ENCODE data around the gene FHAD1.

The FHAD1 gene

DNA sequence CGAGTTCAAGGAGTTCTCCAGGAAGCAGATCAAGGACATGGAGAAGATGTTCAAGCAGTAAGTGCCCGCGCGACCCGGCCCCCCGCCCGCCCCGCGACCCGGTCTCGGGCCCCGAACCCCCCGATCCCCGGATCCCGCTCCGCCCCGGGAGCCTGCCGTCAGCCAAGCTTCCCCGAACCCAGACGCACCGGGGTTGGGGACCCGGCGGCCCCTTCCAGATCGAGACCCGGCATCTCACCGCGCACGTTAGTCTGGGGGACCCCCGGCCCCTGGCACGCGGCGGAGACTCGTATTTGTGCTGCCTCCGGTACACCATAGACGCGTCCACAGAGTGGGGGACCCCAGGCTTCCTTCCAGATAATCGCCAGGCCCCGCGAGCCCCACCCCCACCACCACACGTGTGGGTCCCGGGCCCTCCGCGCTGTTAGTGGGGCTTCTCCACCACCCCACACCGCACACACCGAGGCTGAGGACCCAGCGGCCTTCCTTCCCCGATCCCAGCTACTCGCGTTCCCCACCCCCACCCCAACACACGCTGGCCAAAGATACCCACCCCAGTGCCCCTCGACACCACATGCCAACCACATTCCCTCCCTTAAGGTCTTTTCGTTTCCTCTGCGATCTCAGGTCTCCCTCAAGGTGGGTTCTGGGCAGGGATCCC, 163.3 kb downstream of the FHAD1 start:
- in situ Hi-C loops (cut with MboI; ENCODE audit: low sequenced_read_pairs), result no loop called here

DNA sequence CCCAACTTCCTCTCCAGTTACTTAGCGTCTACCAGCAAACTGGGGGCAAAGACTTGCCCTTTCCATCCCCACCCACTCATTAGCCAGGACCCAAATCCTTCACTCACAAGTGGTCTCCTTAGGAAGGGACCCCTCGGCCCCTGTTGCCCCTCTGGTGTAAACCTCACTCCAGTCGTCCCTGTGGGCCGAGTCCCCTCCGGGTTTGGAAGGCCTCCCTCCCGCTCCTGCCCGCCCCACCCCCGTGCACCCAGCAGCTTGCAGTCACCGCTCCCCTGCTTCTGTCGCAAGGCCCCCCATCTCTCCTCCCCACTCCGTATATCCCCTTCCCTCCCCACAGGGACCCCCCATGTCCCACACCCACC, 163.8 kb downstream of the FHAD1 start:
- in situ Hi-C loops (cut with MboI; ENCODE audit: low sequenced_read_pairs), result no loop called here

DNA sequence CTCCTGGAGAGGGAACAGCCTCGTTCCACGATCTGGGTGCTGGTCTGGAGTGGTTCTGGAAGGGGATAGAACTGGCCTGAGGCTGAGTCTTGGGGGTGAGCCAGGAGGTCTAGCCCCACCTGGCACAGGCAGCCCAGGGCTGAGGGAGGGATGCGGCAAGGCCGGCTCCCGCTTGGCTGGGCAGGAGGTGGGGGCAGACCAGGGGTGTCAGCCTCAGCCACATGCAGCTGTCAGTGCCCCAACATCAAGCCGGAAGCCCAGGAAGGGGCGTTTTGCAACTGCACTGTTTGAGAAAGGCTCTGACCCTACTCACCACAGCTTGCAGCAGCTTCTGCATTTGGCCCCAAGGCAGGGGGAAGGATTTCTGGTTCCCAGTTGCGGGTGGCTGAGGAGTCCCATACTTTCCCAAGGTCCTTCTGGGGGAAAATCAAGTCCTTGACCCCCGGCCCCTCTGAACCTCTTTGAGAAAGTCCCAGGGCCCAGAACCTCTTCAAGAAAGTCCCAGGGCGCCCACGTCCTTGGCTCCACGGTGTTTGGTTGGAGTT, 164.6 kb downstream of the FHAD1 start:
- in situ Hi-C loops (cut with MboI; ENCODE audit: low sequenced_read_pairs), result no loop called here

DNA sequence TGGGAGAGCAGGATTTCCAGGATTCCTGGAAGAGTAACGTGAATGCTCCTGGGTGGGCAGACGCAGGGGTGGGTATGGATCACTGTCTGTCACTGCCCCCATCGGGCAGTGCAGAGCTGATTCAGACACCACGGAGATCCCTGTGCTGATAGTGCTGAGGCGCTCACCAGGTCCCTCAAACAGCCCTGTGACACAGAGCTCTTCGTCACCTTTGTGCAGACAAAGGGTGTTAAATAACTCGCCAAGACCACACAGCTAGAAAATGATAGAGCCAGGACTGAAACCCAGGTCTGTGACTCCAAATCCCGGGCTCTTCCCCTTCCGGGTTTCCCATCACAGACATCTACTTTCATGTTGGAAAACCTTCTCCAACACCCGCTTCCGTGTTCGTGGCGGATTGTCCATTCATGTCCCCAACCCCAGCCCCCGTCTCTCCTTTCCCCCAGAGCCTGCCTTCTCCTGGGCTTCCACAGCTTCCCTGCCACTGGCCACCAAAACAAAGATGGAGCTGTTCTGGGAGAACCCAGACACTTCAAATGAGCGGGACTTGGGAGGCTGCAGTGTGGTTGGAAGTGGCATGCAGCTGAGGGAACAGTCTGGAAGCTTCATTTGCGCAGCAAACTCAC, 165.3 kb downstream of the FHAD1 start:
- in situ Hi-C loops (cut with MboI; ENCODE audit: low sequenced_read_pairs), result no loop called here

DNA sequence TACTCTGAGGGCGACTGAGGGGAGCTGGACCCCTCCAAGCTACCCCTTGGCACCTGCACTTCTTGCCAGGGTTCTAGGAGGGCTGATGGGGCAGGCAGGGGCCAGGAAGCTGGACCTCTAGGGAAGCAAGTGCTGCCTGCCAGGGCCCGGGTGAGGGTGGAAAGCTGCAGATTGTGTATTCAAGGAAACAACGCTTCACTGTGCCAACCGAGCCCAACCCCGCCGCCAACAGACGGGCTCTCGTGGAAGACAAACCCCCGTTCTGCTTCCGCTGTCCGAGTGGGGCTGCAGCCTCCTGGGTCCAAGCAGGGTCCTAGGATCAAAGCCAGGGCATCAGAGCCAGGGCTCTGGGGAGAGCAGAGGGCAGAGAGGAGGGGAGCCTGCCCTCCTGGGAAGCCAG, 165.8 kb downstream of the FHAD1 start:
- in situ Hi-C loops (cut with MboI; ENCODE audit: low sequenced_read_pairs), result no loop called here

DNA sequence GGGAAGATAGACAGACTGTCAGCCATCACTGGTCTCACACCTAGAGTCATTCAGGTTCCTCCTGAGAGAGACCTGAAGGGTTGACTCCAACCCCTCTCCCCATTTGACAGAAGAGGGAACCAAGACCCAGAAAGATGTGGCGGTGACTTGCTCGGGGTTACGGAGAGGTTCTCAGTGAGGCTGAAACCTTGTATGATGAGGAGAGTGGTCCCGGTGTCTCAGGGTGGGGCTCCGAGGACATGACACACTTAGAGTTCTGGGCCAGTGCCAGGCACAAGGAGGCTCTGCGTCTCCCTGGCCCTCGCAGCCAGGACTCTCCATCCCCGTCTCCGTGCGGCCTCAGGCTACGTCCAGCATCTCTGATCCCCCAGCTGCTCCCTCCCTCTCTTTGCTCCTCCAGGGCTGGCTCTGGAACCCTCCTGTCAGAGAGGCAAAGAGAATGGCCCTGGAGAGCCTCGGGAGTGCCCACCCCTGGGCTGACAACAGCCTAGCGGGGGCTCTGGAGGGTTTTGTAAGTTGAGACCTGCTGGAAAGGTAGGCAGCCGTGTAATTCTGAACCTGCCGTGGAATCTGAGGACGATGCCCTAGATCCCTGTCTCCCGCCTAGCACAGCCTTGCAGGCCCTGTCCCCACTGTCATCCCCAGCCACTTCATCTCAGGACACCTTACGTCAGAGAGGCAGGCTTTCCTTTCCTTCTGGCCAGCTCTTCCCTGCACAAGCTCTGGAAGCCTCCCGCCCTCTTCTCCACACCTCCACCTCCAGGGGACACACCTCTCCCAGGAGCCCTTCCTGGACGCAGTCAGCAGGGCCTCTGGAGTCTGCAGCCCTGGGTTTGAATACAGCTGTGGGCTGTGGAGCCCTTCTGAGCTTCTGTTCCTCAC, 166.8 kb downstream of the FHAD1 start:
- in situ Hi-C loops (cut with MboI; ENCODE audit: low sequenced_read_pairs), result no loop called here

DNA sequence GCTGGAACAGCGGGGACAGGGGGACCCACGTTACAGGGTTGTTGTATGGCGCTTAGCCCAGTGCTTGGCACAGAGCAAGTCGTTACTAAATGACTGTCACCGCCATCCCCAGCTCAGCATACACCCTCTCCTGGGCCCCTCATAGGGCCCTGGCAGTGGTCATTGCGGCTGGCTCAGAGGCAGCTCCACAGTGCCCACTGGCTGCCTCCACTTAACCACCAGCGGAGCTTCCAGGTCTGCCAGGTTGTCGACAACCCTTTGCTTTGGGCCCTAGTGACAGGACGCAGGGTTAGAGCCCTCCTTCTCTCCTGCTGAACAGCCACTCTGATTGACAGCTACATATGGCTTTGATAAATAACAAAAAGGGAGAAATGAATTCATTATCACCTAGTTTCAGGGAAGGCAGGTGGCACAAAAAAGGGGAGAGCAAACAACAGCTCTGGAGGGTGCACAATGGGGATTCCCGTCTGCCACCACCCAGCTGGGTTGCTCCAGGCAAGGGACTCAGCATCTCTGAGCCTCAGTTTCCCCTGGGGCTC, 167.5 kb downstream of the FHAD1 start:
- in situ Hi-C loops (cut with MboI; ENCODE audit: low sequenced_read_pairs), result no loop called here

DNA sequence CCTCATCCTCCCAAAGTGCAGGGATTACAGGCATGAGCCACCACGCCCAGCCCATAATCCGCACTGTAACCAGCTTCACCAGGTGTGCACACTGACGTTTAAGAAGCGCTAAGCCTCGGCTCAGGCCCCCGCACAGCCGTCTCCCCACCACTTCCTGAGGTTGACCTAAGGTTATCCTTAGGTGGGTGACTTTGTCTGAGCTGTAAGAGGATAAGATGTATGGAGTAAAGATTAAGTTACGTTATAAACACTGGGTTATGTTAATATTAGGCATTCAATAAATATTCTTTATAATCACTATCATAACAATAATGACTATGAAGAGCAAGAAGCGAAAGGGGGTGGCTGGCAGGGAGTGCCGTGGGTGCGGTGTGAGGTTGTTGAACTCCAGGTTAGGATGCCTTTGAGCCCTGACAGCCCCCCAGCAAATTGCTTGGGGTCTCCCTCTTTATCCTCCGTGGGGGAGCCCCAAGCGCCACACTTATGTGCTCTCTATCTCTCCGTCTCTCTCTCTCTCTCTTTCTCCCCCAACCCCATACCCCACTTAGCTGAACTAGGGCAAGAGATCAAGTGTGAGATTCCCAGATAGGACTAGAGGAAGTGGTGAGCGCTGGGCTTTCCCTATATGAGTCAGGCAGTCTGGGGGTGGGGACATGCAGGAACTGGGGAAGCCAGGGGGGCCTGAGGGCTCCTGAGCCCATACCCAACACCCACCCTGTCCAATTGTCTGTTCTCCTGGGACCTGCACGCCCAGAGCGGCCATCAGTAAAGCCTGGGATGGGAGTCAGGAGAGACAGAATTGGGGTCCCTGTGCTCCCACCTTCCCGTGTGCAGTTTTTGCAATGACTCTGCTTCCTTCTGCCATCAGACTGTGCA, 170.3 kb downstream of the FHAD1 start:
- in situ Hi-C loops (cut with MboI; ENCODE audit: low sequenced_read_pairs), result no loop called here

DNA sequence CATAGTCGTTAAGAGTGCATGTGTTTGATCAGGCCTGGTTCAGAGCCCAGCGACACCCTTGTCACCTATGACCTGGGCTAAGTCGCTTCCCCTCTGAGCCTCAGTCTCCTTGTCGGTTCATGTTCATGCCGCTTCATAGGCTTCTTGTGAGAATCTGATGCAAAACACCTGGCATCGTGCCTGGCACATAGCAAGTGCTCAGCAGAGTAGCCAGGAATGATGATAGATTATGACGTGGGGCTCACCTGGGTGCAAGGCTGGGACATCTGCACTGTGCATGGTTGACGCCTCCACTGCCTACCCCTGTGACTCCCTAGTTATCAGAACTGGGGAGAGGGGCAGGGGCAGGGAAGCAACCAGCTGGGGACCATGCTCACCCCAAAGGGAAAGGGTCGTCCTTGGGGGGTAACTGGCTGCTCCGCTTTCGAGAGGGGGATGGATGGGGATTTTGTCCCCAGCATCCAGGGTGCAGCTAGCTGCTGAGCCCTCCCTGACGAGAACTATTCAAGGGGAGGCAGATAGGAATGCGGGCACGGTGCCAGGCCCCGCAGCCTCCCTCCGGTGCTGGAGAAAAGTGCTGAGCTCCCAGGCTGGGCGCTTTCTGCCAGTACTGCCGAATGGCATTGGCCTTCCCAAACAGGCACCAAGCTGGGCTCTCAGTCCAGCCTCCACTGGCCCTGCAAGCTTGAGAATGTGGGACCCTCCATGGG, 171.9 kb downstream of the FHAD1 start:
- in situ Hi-C loops (cut with MboI; ENCODE audit: low sequenced_read_pairs), result no loop called here

DNA sequence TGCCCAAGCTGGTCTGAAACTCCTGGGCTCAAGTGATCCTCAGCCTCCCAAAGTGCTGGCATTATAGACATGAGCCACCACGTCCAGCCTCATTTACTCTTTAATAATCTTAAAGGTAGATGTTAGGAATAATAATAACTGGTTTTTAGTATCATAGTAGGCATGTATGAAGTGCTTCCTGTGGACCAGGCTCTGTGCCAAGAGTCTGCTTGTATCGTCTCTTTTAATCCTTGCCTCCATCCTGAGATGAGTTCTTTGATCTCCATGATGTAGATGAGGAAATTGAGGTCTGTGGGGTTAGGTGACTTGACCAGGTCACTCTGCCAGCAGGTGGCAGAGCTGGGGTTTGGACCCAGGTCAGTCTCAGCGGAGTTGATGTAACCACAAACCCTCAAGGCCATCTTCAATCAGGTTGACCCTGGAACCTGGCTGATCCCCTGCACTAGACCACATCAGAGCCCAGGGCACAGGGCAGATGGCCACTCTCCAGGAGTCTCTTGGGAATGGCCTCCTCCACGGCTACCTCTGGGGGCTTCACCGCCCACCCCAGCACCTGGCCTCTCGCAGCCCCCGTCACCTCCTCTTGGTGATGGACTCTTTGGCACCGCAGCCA, 173.9 kb downstream of the FHAD1 start:
- in situ Hi-C loops (cut with MboI; ENCODE audit: low sequenced_read_pairs), result no loop called here

DNA sequence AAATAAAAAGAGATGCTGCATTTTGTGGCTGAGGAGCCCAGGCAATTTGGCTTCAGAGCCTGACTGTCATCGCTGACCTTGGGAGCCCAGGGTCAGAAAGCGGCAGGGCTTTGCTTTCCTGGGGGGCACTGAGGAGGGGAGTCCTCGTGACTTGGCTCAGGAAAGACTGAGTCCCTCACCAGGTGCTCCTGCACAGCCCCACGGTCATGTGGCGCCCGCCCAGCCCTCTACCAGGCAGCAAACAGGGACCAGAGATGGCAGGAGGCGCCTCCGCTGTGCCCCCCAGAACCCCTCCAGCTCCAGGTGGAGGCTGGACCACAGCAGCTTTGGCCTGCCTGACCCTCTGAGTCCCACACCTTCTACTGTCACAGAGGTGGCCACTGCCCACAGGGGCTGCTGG, 175.8 kb downstream of the FHAD1 start:
- in situ Hi-C loops (cut with MboI; ENCODE audit: low sequenced_read_pairs), result no loop called here

DNA sequence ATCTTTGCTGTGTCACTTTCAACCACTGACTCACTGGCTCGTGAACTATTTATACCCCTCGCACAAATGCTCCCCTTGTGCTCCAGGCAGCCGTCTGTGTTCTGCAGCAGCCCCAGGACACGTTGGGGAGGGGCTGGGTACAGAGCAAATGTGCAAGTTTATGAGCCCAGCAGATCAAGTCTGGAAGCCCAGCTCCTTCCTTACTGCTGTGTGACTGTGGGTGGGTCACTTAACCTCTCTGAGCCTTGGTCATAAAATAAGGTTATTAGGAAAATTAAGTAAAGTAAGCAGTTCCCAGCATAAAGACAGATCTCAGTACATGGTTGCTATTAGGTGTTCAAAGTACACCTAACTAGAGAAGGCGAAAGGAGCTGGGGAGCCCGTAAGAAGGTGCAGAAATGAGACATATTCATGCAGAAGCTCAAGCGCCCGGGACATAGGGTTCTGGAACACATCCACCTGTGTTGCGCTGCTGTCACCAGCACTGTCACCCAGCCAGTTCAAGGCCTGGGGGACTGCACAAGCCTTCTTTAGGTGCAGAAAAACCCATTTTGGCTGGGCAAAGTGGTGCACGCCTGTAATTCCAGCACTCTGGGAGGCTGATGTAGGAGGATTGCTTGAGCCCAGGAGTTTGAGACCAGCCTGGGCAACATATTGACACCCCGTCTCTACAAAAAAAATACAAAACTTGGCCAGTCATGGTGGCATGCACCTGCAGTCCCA, 176.5 kb downstream of the FHAD1 start:
- in situ Hi-C loops (cut with MboI; ENCODE audit: low sequenced_read_pairs), result no loop called here

DNA sequence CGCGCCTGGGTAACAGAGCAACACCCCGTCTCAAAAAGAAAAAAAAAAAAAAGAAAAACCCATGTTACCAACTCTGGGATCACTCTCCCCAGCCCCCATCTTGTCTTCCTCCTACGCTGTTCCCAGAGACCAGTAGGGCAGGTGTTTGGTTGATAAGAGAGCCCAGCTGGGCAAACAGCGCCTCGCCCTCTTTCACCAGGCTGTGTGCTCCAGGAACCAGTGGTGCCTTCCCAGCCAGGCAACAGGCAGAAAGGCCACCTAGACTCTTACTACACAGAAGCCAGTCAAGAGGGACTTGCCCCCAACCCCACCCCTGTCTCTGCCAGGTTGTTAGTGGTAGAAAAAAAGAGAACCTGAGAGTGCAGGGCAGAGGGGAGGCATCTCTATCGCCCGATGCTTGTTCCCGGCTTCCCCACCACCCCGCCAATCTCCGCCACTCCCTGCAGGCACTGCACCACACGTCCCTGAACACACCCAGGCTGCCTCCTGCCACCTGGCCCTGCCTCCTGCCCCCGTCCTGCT, 177.2 kb downstream of the FHAD1 start:
- in situ Hi-C loops (cut with MboI; ENCODE audit: low sequenced_read_pairs), result no loop called here

DNA sequence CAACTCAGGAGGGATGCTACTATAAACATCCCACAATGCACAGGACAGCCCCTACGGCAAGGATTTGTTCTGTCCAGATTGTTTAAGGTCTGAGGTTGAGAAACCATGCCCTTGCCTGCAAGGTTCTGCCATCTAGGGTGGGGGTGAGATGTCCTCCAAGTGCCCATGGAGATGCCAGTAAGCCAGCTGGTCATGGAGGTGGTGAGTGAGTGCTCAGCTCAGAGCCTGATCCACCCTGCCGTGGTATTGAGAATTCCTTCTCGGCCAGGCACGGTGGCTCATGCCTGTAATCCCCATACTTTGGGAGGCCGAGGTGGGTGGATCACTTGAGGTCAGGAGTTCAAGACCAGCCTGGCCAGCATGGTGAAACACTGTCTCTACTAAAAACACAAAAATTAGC, 178.0 kb downstream of the FHAD1 start:
- in situ Hi-C loops (cut with MboI; ENCODE audit: low sequenced_read_pairs), result loop anchor here (5.0 kb wide), 1 partner anchor 98 kb away; no protein-coding TSS in a partner anchor

DNA sequence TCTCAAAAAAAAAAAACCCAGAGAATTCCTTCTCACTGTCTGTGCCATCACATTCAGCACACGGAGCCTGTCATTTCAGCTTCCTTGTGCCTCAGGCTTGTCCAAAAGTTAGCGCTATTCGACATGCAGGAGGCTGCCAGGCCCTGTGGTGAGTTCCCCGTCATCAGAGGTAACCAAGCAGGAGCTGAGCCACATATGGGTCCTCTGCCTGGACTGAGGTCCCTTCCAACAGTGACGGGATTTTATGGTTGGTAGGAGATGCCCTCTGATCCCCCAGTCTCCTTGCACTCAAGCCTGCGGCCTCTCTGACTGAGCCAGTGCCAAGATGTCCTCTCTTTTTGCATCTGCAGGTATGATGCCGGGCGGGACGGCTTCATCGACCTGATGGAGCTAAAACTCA, 178.5 kb downstream of the FHAD1 start:
- in situ Hi-C loops (cut with MboI; ENCODE audit: low sequenced_read_pairs), result loop anchor here (5.0 kb wide), 1 partner anchor 98 kb away; no protein-coding TSS in a partner anchor

DNA sequence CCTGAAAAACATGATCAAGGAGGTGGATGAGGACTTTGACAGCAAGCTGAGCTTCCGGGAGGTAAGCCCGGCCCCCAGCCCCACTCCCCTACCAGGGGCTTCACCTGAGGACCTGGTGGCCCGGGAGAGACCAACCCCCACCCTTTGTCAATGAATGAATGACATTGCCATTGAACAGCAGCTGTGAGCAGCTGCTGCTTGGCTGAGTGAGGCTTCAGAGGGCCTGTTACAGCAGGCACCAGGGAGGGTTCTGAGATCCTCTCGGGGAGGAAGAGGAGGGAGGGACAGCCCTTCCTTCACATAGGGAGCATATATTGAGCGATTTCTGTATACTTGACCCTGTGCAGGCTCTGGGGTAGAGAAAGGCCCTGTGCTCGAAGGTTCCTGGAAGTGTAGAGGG, 178.9 kb downstream of the FHAD1 start:
- in situ Hi-C loops (cut with MboI; ENCODE audit: low sequenced_read_pairs), result loop anchor here (5.0 kb wide), 1 partner anchor 99 kb away; no protein-coding TSS in a partner anchor

DNA sequence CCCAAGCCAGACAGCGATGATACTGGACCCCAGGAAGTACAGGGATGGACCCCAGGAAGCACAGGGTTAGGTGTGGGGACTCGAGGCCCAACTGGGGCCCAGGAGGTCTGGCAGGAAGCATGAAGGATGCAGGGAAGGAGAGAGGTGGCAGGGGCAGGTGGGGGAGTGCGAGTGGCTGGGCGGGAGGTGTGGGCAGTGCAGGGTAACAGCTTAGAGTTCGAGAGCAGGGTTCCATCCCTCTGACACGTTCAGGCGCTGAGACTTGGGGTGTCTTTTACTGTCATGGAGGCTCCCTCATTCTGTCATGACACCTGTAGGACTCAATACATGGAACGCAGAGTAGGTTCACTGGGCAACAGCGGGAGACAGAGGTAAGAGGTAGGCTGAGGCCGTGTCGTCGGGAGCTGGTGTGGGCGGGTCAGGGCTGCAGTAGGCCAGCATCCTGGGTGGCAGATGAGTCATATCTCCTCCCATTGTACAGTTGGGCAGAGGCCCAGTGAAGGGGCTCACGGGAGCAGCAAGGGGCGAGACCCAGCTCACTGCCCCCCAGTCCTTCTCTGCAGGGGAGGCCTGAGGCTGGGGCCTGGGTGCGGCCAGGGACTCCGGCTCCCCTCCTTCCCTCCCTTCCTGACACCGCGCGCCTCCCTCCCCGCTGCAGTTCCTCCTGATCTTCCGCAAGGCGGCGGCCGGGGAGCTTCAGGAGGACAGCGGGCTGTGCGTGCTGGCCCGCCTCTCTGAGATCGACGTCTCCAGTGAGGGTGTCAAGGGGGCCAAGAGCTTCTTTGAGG, 179.7 kb downstream of the FHAD1 start:
- in situ Hi-C loops (cut with MboI; ENCODE audit: low sequenced_read_pairs), result loop anchor here (5.0 kb wide), 1 partner anchor 99 kb away; no protein-coding TSS in a partner anchor
